Measurements from ENCODE around the gene IRAG1.

- TF ChIP-seq CTCF (IDR thresholded peaks at IDR 0.05; ENCODE audit: poor library complexity, severe bottlenecking) (no peak), EP300 (conservative IDR thresholded peaks at IDR 0.05; ENCODE audit: poor library complexity, severe bottlenecking) (no peak), POLR2AphosphoS5 (IDR thresholded peaks at IDR 0.05) (no peak), REST (IDR thresholded peaks at IDR 0.05; ENCODE audit: borderline replicate concordance) (no peak), MXI1 (conservative IDR thresholded peaks at IDR 0.05; ENCODE audit: poor library complexity, severe bottlenecking) (no peak), EZH2 (IDR thresholded peaks at IDR 0.05; ENCODE audit: borderline replicate concordance, insufficient read depth, low read length, poor library complexity, severe bottlenecking) (no peak), TAF1 (IDR thresholded peaks at IDR 0.05; ENCODE audit: low read depth) (no peak), RAD21 (conservative IDR thresholded peaks at IDR 0.05) (no peak)
These were observed 20.0 kb downstream of the IRAG1 start for GRCh38 chr11:10673501-10674062.

Data from neural cell (in vitro differentiated cells).